K562 (cell line): Measurements from ENCODE around the gene GRAMD2A. TPM values are rescaled to one million over a fixed set of nuclear protein-coding genes. Genes with fewer than 3 reads are reported as not detected.

Experiments used
- ATAC-seq: fragments of 200-7000 bp; cut with Tn5 transposase; 3 replicates; pipeline ENCODE4 v1.9.1; 2020; ENCODE audit warnings: moderate library complexity
- BruUV-seq: library from RNA; stranded (reverse); fragments of 400-500 nt; replicated peaks from 2 replicates; lab custom pipeline; 2021; lab: Mats Ljungman, UMichigan
- CTCF ChIA-PET: fragments of 300-600 bp; formaldehyde crosslinking; extraction: SDS; loops from one replicate; lab custom pipeline; 2021; ENCODE audit warnings: low intra/inter-chr PET ratio; lab: Yijun Ruan, JAX
- POLR2A ChIA-PET: fragments of 300-600, 350-650 bp; sonication (Branson Sonifier 250); formaldehyde crosslinking; extraction: SDS; loops from one replicate; lab custom pipeline; 2021; ENCODE audit warnings: antibody characterized with exemption, inconsistent platforms; lab: Yijun Ruan, JAX
- DNase-seq, 4 experiments: peaks; one replicate each; pipeline versions ENCODE4 v3.0.0 to v3.0.0-alpha.2; 2011 to 2018; ENCODE audit warnings: low spot score in 3 of 4, mixed read lengths in 3 of 4; ENCODE audit errors: extremely low read depth in 1 of 4
- FAIRE-seq: peaks from 2 replicates; lab custom pipeline; 2011; peaks lifted over from hg19 to GRCh38; lab: Jason Lieb, UNC
- H2AFZ ChIP-seq: 2 replicates; pipeline ENCODE4 v1.6.0; 2011; ENCODE audit warnings: low read depth, low read length, control low read depth, inconsistent platforms
- H3K27ac ChIP-seq: fragments of 200-600 bp; 3 replicates; pipeline ENCODE4 v1.8.0; 2011; ENCODE audit warnings: low read depth, mild to moderate bottlenecking, control low read depth, inconsistent platforms, low read length, moderate library complexity, mixed read lengths; ENCODE audit errors: extremely low read depth
- H3K27me3 ChIP-seq, 2 experiments: fragments of 300-600 bp in 1 of 2; 2 replicates in 1 of 2; 3 replicates in 1 of 2; pipeline versions ENCODE4 v1.6.0 to v1.8.0; 2011; ENCODE audit warnings: inconsistent platforms in 2 of 2, low read length in 2 of 2, mild to moderate bottlenecking in 1 of 2, mixed read lengths in 1 of 2, moderate library complexity in 1 of 2; ENCODE audit not compliant: control insufficient read depth in 2 of 2, insufficient read depth in 2 of 2
- H3K36me3 ChIP-seq: fragments of 300-600 bp; 3 replicates; pipeline ENCODE4 v1.8.0; 2011; ENCODE audit warnings: mild to moderate bottlenecking, low read length, inconsistent platforms; ENCODE audit not compliant: control insufficient read depth, insufficient read depth
- H3K4me1 ChIP-seq, 2 experiments: fragments of 200-600 bp in 1 of 2; replicated peaks in 1 of 2; 2 replicates in 1 of 2; 3 replicates in 1 of 2; pipeline versions ENCODE4 v1.5.1 to v1.8.0; 2011; ENCODE audit warnings: inconsistent platforms in 2 of 2, low read length in 2 of 2, mild to moderate bottlenecking in 1 of 2, mixed read lengths in 1 of 2, moderate library complexity in 1 of 2; ENCODE audit not compliant: control insufficient read depth in 2 of 2, insufficient read depth in 2 of 2
- H3K4me2 ChIP-seq: 2 replicates; pipeline ENCODE4 v1.6.1; 2011; ENCODE audit warnings: low read length, control low read depth, inconsistent platforms, mixed read lengths; ENCODE audit not compliant: insufficient read depth
- H3K4me3 ChIP-seq: fragments of 200-600 bp; sonication (generic), shearing (Covaris generic); 2 replicates; pipeline ENCODE4 v1.5.1; 2016; ENCODE audit warnings: control low read depth, inconsistent platforms
- H3K79me2 ChIP-seq: fragments of 200-600 bp; 3 replicates; pipeline ENCODE4 v1.8.0; 2011; ENCODE audit warnings: low read length, inconsistent platforms; ENCODE audit not compliant: control insufficient read depth, insufficient read depth
- H3K9ac ChIP-seq, 2 experiments: 2 replicates each; pipeline versions ENCODE4 v1.6.0 to v1.6.1; 2011; ENCODE audit warnings: low read depth in 2 of 2, low read length in 2 of 2, control low read depth in 1 of 2, inconsistent platforms in 1 of 2, mild to moderate bottlenecking in 1 of 2, mixed read lengths in 1 of 2; ENCODE audit not compliant: insufficient read depth in 1 of 2
- H3K9me1 ChIP-seq: one replicate; pipeline ENCODE4 v1.6.0; 2011; ENCODE audit warnings: inconsistent platforms, mild to moderate bottlenecking, low read length, moderate library complexity; ENCODE audit not compliant: control insufficient read depth, insufficient read depth
- H3K9me3 ChIP-seq: replicated peaks from 2 replicates; pipeline ENCODE4 v1.5.1; 2011; ENCODE audit warnings: low read depth, low read length, inconsistent platforms; ENCODE audit not compliant: control insufficient read depth, insufficient read depth
- H4K20me1 ChIP-seq: replicated peaks from 2 replicates; pipeline ENCODE4 v1.6.1; 2011; ENCODE audit warnings: low read length, inconsistent platforms, mixed read lengths; ENCODE audit not compliant: control insufficient read depth, insufficient read depth
- FOXK2 ChIP-seq, 2 experiments: fragments of 450-650 bp; IDR thresholded peaks in 1 of 2; conservative IDR thresholded peaks in 1 of 2; 2 replicates each; pipeline ENCODE4 v1.6.1; 2016; ENCODE audit warnings: low read depth in 2 of 2, mild to moderate bottlenecking in 1 of 2
- IFI16 ChIP-seq: fragments of 250-450 bp; sonication (Bioruptor Pico); IDR thresholded peaks from 2 replicates; pipeline ENCODE4 v2.1.2; 2022; ENCODE audit warnings: mild to moderate bottlenecking, inconsistent platforms
- KDM2B ChIP-seq: fragments of 250-450 bp; sonication (Bioruptor Pico); IDR thresholded peaks from 2 replicates; pipeline ENCODE4 v1.8.0; 2021; ENCODE audit warnings: mild to moderate bottlenecking, moderate library complexity
- MEF2A ChIP-seq: IDR thresholded peaks from 2 replicates; pipeline ENCODE4 v1.6.1; 2011; ENCODE audit warnings: low read depth, mild to moderate bottlenecking, low read length, moderate library complexity; ENCODE audit not compliant: control insufficient read depth
- PCBP2 ChIP-seq: fragments of 200-400 bp; formaldehyde crosslinking; IDR thresholded peaks from 2 replicates; pipeline ENCODE4 v1.6.1; 2018; ENCODE audit warnings: low read length, low read depth, mild to moderate bottlenecking, moderate library complexity; ENCODE audit not compliant: poor library complexity, severe bottlenecking
- PML ChIP-seq: IDR thresholded peaks from 2 replicates; pipeline ENCODE4 v1.6.1; 2012; ENCODE audit warnings: low read length, inconsistent platforms
- POLR2G ChIP-seq: fragments of 200-400 bp; formaldehyde crosslinking; IDR thresholded peaks from 2 replicates; pipeline ENCODE4 v1.6.1; 2017; ENCODE audit warnings: low read depth, mild to moderate bottlenecking, antibody characterized with exemption, low read length, moderate library complexity
- SIX5 ChIP-seq, 2 experiments: IDR thresholded peaks; 2 replicates each; pipeline ENCODE4 v1.6.1; 2011; ENCODE audit warnings: low read length in 2 of 2, borderline replicate concordance in 1 of 2, low read depth in 1 of 2, mild to moderate bottlenecking in 1 of 2, moderate library complexity in 1 of 2; ENCODE audit not compliant: insufficient read depth in 1 of 2
- SNRNP70 ChIP-seq: fragments of 200-400 bp; formaldehyde crosslinking; optimal IDR thresholded peaks from 2 replicates; pipeline ENCODE3; 2017; ENCODE audit warnings: low read depth, low read length
- WGBS: fragments of 100-300 bp; shearing (Covaris generic); methylation state at CpG from one replicate; pipeline ENCODE4 v1.1.6; 2016; ENCODE audit warnings: low coverage, mixed read lengths; ENCODE audit not compliant: insufficient coverage; ENCODE audit errors: missing lambda C conversion rate; 5-methylcytosine and 5-hydroxymethylcytosine counted together
- in situ Hi-C: fragments of 300-500 bp; cut with MboI; formaldehyde crosslinking; loops from 4 replicates; pipeline ENCODE4 v1.15.0; 2018; ENCODE audit warnings: inconsistent platforms, mixed read lengths
- intact Hi-C: fragments of 100-400 bp; cut with micrococcal nuclease; formaldehyde crosslinking; loops from 2 replicates; pipeline ENCODE4 v1.14.2; 2022
- polyA plus RNA-seq, 8 experiments: library from polyadenylated mRNA; depleted of rRNA in 4 of 8; stranded (reverse) in 5 of 8; unstranded in 3 of 8; fragments of >200 nt; fragmentation: Nextera tagmentation in 2 of 8; fragmentation: Illumina TruSeq in 1 of 8; extraction: Ambion mirVana in 2 of 8; extraction: Trizol in 1 of 8; gene quantifications; 2 replicates each; pipeline versions ENCODE4 v1.2.1 to v1.2.3, GENCODE V29; 2011 to 2014; ENCODE audit warnings: inconsistent platforms in 1 of 8, missing spikeins in 1 of 8
- total RNA-seq, 7 experiments: library from RNA; depleted of rRNA in 6 of 7; stranded (reverse); fragments of >200 nt in 6 of 7; fragmentation: Illumina TruSeq in 2 of 7; extraction: Trizol in 2 of 7; gene quantifications; 2 replicates each; pipeline versions ENCODE4 v1.2.1 to v1.2.3, GENCODE V29; 2011 to 2021; ENCODE audit warnings: low replicate concordance in 1 of 7
- TF ChIP-seq, protein P1 (sequence below): IDR thresholded peaks from 3 replicates; pipeline ENCODE4 v1.6.1; 2011; ENCODE audit warnings: borderline replicate concordance, mild to moderate bottlenecking, moderate library complexity; ENCODE audit not compliant: insufficient read length; ENCODE audit errors: extremely low read depth
- TF ChIP-seq, protein P2 (sequence below): sonication (generic); formaldehyde crosslinking; IDR thresholded peaks from 2 replicates; pipeline ENCODE4 v1.8.0; 2022; ENCODE audit warnings: mild to moderate bottlenecking, missing genetic modification reagents
- TF ChIP-seq, protein P3 (sequence below): sonication (generic); formaldehyde crosslinking; IDR thresholded peaks from 2 replicates; pipeline ENCODE4 v1.8.1; 2023; ENCODE audit warnings: mild to moderate bottlenecking, missing genetic modification reagents

GRAMD2A gene
- total and polyA plus RNA-seq, 9 of the 15 experiments (the other 6 are each of a cell fraction or from before 2014, with no cell fraction given): 0.08 to 0.22 TPM; not detected in 7

DNA sequence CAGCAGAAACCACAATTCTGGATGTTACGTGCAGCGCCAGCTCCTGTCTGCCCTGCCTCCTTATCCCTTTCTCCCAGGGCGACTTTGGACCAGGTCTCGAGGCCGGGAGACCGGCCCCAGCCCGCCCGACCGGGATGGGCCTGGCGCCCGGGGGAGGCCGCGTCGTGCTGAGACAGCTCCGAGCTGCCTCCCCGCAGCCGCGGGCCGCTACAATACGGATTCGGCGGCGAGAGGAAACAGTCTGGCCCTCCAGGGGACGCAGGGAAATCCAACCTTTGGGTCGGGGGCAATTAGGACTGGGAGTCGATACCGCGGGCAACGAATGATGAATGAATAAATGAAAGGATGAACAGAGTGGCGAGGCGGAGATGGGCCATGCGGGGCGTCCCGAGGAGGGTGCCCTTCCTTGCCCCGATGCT lies 537 bp downstream of the GRAMD2A start:
- intact Hi-C loops: no loop called here

More for the DNA sequence above, 537 bp downstream of the GRAMD2A start:
- ChIA-PET CTCF (no interaction called here), POLR2A (no interaction called here)
- 72% methylated on average over 21 of the region's 35 CpGs for WGBS
- Histone ChIP-seq H3K79me2 (no peaks in the 10 kb centered on the region), H3K9me1 (no peaks in the 10 kb centered on the region), H2AFZ (no peak overlapping the region), H3K4me2 (no peak overlapping the region), H3K27me3 (0 out of 5 replicates have a peak, but pooled peaks cover 0 to 2% of the 10 kb centered on the region in 2 experiments), H3K9ac (no peak overlapping the region), H3K4me1 (peaks cover 5 to 10% of the 10 kb centered on the region in 2 experiments; a peak in 4 of 5 replicates), H3K9me3 (no peaks in the 10 kb centered on the region), H3K27ac (no peak overlapping the region), H4K20me1 (peaks cover 17% of the 10 kb centered on the region), H3K36me3 (peaks cover 42% of the 10 kb centered on the region)
- no TSS peak for BruUV-seq
- DNase-seq (no peak), ATAC-seq (no peak), FAIRE-seq (no peak)
- in situ Hi-C loops: no loop called here
- TF ChIP-seq, protein P1, sequence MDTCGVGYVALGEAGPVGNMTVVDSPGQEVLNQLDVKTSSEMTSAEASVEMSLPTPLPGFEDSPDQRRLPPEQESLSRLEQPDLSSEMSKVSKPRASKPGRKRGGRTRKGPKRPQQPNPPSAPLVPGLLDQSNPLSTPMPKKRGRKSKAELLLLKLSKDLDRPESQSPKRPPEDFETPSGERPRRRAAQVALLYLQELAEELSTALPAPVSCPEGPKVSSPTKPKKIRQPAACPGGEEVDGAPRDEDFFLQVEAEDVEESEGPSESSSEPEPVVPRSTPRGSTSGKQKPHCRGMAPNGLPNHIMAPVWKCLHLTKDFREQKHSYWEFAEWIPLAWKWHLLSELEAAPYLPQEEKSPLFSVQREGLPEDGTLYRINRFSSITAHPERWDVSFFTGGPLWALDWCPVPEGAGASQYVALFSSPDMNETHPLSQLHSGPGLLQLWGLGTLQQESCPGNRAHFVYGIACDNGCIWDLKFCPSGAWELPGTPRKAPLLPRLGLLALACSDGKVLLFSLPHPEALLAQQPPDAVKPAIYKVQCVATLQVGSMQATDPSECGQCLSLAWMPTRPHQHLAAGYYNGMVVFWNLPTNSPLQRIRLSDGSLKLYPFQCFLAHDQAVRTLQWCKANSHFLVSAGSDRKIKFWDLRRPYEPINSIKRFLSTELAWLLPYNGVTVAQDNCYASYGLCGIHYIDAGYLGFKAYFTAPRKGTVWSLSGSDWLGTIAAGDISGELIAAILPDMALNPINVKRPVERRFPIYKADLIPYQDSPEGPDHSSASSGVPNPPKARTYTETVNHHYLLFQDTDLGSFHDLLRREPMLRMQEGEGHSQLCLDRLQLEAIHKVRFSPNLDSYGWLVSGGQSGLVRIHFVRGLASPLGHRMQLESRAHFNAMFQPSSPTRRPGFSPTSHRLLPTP: no peak
- TF ChIP-seq KDM2B (CRISPR knock-in tag) (no peak), PML (no peak), MEF2A (no peak), SIX5 (IDR thresholded peaks at IDR 0.05; ENCODE audit: borderline replicate concordance in 1 of 2, insufficient read depth in 1 of 2, low read depth in 1 of 2, low read length in 2 of 2) (no peak), POLR2G (peak; percentile 13), SNRNP70 (no peak), IFI16 (CRISPR knock-in tag) (no peak), FOXK2 (conservative IDR thresholded peaks at IDR 0.05 in 1 of 2, IDR thresholded peaks at IDR 0.05 in 1 of 2; ENCODE audit: low read depth in 2 of 2) (no peak), PCBP2 (no peak)
- TF ChIP-seq, protein P2, sequence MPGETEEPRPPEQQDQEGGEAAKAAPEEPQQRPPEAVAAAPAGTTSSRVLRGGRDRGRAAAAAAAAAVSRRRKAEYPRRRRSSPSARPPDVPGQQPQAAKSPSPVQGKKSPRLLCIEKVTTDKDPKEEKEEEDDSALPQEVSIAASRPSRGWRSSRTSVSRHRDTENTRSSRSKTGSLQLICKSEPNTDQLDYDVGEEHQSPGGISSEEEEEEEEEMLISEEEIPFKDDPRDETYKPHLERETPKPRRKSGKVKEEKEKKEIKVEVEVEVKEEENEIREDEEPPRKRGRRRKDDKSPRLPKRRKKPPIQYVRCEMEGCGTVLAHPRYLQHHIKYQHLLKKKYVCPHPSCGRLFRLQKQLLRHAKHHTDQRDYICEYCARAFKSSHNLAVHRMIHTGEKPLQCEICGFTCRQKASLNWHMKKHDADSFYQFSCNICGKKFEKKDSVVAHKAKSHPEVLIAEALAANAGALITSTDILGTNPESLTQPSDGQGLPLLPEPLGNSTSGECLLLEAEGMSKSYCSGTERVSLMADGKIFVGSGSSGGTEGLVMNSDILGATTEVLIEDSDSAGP (CRISPR knock-in tag): no peak
- TF ChIP-seq, protein P3, sequence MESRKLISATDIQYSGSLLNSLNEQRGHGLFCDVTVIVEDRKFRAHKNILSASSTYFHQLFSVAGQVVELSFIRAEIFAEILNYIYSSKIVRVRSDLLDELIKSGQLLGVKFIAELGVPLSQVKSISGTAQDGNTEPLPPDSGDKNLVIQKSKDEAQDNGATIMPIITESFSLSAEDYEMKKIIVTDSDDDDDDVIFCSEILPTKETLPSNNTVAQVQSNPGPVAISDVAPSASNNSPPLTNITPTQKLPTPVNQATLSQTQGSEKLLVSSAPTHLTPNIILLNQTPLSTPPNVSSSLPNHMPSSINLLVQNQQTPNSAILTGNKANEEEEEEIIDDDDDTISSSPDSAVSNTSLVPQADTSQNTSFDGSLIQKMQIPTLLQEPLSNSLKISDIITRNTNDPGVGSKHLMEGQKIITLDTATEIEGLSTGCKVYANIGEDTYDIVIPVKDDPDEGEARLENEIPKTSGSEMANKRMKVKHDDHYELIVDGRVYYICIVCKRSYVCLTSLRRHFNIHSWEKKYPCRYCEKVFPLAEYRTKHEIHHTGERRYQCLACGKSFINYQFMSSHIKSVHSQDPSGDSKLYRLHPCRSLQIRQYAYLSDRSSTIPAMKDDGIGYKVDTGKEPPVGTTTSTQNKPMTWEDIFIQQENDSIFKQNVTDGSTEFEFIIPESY (CRISPR knock-in tag): 0 out of 2 replicates have a peak, but pooled peaks have one; percentile 39
- TF ChIP-seq, all 486 proteins: peak for 2
- no peak overlapping the region for H3K4me3 ChIP-seq
